Activated effector memory CD4-positive, alpha-beta T cell treated with Interleukin-2 at 50 U/mL for 16 hours (primary cell): ENCODE results near the gene KAZALD1.

Experiments used
- DNase-seq: peaks from one replicate; pipeline ENCODE4 v3.0.0-alpha.2; 2020

KAZALD1 gene

GRCh38 chr10:101097881-101098280 is 36.1 kb downstream of the KAZALD1 start:
- no peak for DNase-seq

GRCh38 chr10:101099901-101100300 is 38.1 kb downstream of the KAZALD1 start:
- no peak for DNase-seq

- DNase-seq: no peak
Measured at GRCh38 chr10:101101372-101101881, 39.6 kb downstream of the KAZALD1 start.

- no peak for DNase-seq
Measured at GRCh38 chr10:101103430-101103829, 41.6 kb downstream of the KAZALD1 start.

- DNase-seq: no peak
Measured at GRCh38 chr10:101106351-101106750, 44.6 kb downstream of the KAZALD1 start.

- DNase-seq: no peak
Measured at GRCh38 chr10:101107771-101108170, 46.0 kb downstream of the KAZALD1 start.

- no peak for DNase-seq
Measured at GRCh38 chr10:101110856-101111523, 49.2 kb downstream of the KAZALD1 start.

- no peak for DNase-seq
Measured at GRCh38 chr10:101111547-101111946, 49.8 kb downstream of the KAZALD1 start.

GRCh38 chr10:101112799-101113594 is 51.2 kb downstream of the KAZALD1 start:
- no peak for DNase-seq

GRCh38 chr10:101113890-101114403 is 52.2 kb downstream of the KAZALD1 start:
- DNase-seq: no peak

GRCh38 chr10:101114646-101115045 is 52.9 kb downstream of the KAZALD1 start:
- no peak for DNase-seq
